ENCODE results near the gene PODXL2.

PODXL2 gene

DNA sequence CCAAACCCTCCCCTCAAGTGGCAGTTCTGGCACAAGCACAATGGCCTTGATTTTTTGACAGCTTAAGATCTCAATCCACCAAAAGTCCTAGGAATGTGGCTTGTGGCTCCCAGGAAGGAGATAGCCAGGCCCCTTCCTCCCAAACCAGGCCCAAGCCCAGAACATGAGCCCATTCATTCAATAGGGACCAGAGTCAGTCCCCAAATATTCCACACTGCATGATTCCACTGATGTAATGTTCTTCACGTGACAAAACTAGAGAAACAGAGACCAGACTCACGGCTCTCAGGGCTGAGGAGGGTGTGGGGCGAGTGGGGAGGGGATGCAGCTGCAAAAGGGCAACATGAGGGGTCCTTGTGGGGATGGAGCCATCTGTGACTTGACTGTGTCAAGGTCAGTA is 69.3 kb downstream of the PODXL2 start:
- DNase-seq (ENCODE audit: low spot score) (no peak), ATAC-seq (ENCODE audit: low read depth) (no peak)
- no peaks in the 10 kb centered on the region for H3K36me3 ChIP-seq (ENCODE audit: low read depth)
- no peak overlapping the region for H3K4me3 ChIP-seq (ENCODE audit: severe bottlenecking)
- H3K27ac ChIP-seq (ENCODE audit: poor library complexity, severe bottlenecking) = peak overlapping the region; percentile 55
- no peaks in the 10 kb centered on the region for H3K27me3 ChIP-seq (ENCODE audit: insufficient read depth, poor library complexity, severe bottlenecking)
- TF ChIP-seq, protein P1, sequence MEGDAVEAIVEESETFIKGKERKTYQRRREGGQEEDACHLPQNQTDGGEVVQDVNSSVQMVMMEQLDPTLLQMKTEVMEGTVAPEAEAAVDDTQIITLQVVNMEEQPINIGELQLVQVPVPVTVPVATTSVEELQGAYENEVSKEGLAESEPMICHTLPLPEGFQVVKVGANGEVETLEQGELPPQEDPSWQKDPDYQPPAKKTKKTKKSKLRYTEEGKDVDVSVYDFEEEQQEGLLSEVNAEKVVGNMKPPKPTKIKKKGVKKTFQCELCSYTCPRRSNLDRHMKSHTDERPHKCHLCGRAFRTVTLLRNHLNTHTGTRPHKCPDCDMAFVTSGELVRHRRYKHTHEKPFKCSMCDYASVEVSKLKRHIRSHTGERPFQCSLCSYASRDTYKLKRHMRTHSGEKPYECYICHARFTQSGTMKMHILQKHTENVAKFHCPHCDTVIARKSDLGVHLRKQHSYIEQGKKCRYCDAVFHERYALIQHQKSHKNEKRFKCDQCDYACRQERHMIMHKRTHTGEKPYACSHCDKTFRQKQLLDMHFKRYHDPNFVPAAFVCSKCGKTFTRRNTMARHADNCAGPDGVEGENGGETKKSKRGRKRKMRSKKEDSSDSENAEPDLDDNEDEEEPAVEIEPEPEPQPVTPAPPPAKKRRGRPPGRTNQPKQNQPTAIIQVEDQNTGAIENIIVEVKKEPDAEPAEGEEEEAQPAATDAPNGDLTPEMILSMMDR (IDR thresholded peaks at IDR 0.05; ENCODE audit: poor library complexity, severe bottlenecking) = no peak
- peaks cover 8% of the 10 kb centered on the region for H3K4me1 ChIP-seq (ENCODE audit: insufficient read depth, poor library complexity, severe bottlenecking)
- H3K9me3 ChIP-seq (ENCODE audit: severe bottlenecking) = no peaks in the 10 kb centered on the region

DNA sequence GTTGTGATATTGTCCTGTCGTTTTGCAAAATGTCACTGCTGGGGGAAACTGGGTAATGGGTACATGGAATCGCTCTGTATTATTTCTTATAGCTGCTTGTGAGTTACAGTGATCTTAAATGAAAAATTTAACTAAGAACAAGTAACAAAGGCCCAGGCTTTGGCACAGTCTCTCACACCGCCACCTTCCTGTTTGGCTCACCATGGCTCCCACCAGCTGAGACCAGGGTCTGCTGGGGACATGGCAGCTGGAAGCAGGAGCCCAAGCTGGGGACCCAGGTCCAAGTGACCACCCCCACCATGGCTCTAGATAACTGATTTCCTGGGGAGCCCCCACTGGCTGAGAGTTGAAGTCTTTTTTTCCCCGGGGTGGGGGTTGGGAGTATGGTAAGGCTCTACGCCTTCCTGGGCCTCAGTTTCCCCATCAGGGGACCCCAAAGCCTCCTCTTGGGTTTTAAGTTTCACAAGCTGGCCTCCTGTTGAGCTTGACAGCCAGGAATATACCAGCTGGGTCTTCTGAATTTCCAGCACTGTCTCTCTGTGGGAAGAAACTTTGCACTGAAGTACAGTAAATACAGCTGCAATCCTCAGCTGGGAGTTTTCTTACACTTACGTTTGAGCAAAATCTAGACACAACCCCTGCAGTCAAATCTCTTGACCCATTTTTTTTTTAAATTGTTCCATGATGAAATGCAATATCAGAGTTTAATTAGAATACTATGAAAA is 69.9 kb downstream of the PODXL2 start:
- TF ChIP-seq, protein P1 (IDR thresholded peaks at IDR 0.05; ENCODE audit: poor library complexity, severe bottlenecking) = no peak
- no peak for ATAC-seq (ENCODE audit: low read depth)
- no peak overlapping the region for H3K27ac ChIP-seq (ENCODE audit: poor library complexity, severe bottlenecking)

DNA sequence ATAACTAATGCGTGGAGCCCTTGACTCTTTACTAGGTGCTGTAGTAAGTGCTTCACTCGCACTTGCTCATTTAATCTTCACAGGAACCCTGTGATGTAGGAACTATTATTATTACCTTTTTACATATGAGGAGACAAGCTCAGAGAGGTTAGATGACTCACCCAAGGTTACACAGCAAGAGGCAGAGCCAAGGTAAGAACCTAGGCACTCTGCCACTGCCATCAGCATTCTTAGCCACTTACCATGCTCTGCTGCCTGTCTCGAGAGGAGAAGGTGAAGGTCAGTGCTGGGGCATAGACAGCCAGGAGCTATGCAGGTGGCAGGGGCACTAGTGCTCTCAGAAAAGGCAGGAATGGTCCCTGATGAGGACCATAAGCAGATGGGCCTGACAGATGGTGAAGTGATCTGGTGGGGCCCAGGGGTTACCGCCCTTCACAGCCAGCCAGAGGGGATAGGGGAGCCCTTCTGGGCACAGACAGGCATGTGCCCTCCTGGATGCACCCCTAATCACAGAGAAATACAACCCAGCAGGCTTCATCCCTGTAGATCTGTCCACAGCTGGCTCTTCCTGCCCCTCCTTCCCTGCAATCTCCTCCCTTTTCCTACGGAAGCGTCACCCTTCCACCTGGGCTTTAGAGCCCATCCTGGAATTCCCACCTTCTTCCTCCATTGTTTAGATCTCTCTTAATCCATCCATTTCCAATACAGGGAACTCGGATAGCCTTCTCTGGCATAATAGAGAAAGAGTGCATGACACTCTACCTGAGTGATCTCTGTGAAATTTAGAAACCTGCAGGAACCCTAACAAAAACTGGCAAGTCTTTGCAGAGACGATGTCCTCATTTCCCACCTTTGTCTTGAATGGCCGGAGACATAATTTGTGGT is 70.7 kb downstream of the PODXL2 start:
- no peak overlapping the region for H3K4me3 ChIP-seq (ENCODE audit: severe bottlenecking)
- TF ChIP-seq, protein P1 (IDR thresholded peaks at IDR 0.05; ENCODE audit: poor library complexity, severe bottlenecking) = no peak
- ATAC-seq (ENCODE audit: low read depth) = no peak
- no peaks in the 10 kb centered on the region for H3K36me3 ChIP-seq (ENCODE audit: low read depth)
- DNase-seq (ENCODE audit: low spot score) = no peak
- no peak overlapping the region for H3K27ac ChIP-seq (ENCODE audit: poor library complexity, severe bottlenecking)
- no peaks in the 10 kb centered on the region for H3K27me3 ChIP-seq (ENCODE audit: insufficient read depth, poor library complexity, severe bottlenecking)
- H3K9me3 ChIP-seq (ENCODE audit: severe bottlenecking) = no peaks in the 10 kb centered on the region
- H3K4me1 ChIP-seq (ENCODE audit: insufficient read depth, poor library complexity, severe bottlenecking) = peaks cover 8% of the 10 kb centered on the region

More for the DNA sequence above, 69.9 kb downstream of the PODXL2 start:
- H3K4me1 ChIP-seq (ENCODE audit: insufficient read depth, poor library complexity, severe bottlenecking) = peaks cover 8% of the 10 kb centered on the region
- H3K9me3 ChIP-seq (ENCODE audit: severe bottlenecking) = no peaks in the 10 kb centered on the region
- H3K27me3 ChIP-seq (ENCODE audit: insufficient read depth, poor library complexity, severe bottlenecking) = no peaks in the 10 kb centered on the region
- no peak overlapping the region for H3K4me3 ChIP-seq (ENCODE audit: severe bottlenecking)
- no peak for DNase-seq (ENCODE audit: low spot score)
- H3K36me3 ChIP-seq (ENCODE audit: low read depth) = no peaks in the 10 kb centered on the region

DNA sequence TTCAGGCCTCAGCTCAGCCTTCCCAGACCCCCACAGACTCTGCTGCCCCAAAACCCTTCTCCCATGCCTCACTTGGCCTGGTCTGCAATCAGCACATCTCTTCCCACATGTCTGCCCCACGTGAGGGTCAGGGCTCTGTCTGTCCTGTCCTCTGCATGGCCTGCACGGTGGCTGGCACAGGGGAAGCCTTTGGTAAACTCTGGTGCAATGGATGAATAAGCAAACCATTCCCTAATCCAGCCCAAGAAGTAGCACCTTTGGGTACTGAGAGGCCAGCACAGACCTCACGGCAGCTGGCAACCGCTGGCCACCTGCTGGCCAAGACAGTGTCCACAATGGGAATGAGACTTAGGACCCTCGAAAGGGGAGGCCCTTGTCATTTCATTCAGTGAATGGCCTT is 71.4 kb downstream of the PODXL2 start:
- TF ChIP-seq, protein P1 (IDR thresholded peaks at IDR 0.05; ENCODE audit: poor library complexity, severe bottlenecking) = no peak
- DNase-seq (ENCODE audit: low spot score) = no peak
- Histone ChIP-seq H3K9me3 (ENCODE audit: severe bottlenecking) (no peaks in the 10 kb centered on the region), H3K27me3 (ENCODE audit: insufficient read depth, poor library complexity, severe bottlenecking) (no peaks in the 10 kb centered on the region), H3K4me1 (ENCODE audit: insufficient read depth, poor library complexity, severe bottlenecking) (peaks cover 8% of the 10 kb centered on the region), H3K27ac (ENCODE audit: poor library complexity, severe bottlenecking) (no peak overlapping the region), H3K4me3 (ENCODE audit: severe bottlenecking) (no peak overlapping the region), H3K36me3 (ENCODE audit: low read depth) (no peaks in the 10 kb centered on the region)
- no peak for ATAC-seq (ENCODE audit: low read depth)

Measured in RWPE2 (cell line).